Body of pancreas (tissue), 4 donors: Measurements from ENCODE around the gene SLC9A3. TPM values are rescaled to one million over a fixed set of nuclear protein-coding genes. Genes with fewer than 3 reads are reported as not detected.
"Not testable (repeated sequence)": the region's sequence is repeated elsewhere in the genome, so short reads cannot be mapped to it uniquely, and the experiment has no call there.

Experiments
- ATAC-seq: fragments of 150-250 bp; one replicate; pipeline ENCODE4 v1.9.1; 2016
- DNase-seq, 4 donors: peaks; one replicate each; pipeline ENCODE4 v3.0.0-alpha.2; 2019
- H3K27ac ChIP-seq, 4 donors: fragments of 200-600 bp; sonication (generic); 1 replicate in 3 of 4; 2 replicates in 1 of 4; pipeline versions ENCODE4 v1.5.1 to v1.6.1; 2016 to 2019; ENCODE audit warnings: mild to moderate bottlenecking in 1 of 4, mixed read lengths in 1 of 4, moderate library complexity in 1 of 4
- H3K27me3 ChIP-seq, 2 donors: fragments of 200-600 bp; sonication (generic); one replicate each; pipeline ENCODE4 v1.6.0; 2016; ENCODE audit warnings: mild to moderate bottlenecking in 1 of 2
- H3K36me3 ChIP-seq, 2 donors: fragments of 200-600 bp; sonication (generic); replicated peaks in 1 of 2; 2 replicates each; pipeline ENCODE4 v1.5.1; 2016; ENCODE audit warnings: low read depth in 2 of 2; ENCODE audit not compliant: insufficient read depth in 1 of 2
- H3K4me1 ChIP-seq: fragments of 200-600 bp; sonication (generic); one replicate; pipeline ENCODE4 v1.6.0; 2016
- H3K4me3 ChIP-seq, 2 donors: fragments of 200-600 bp; sonication (generic); 1 replicate in 1 of 2; 2 replicates in 1 of 2; pipeline ENCODE4 v1.5.1; 2016 to 2019
- H3K9me3 ChIP-seq, 3 donors: fragments of 200-600 bp; sonication (generic); 1 replicate in 2 of 3; 2 replicates in 1 of 3; pipeline ENCODE4 v1.5.1; 2016
- CTCF ChIP-seq, 7 experiments: fragments of 450-650 bp in 4 of 7; fragments of 200-600 bp in 3 of 7; sonication (generic) in 3 of 7; IDR thresholded peaks; one replicate each; pipeline ENCODE4 v1.5.1; 2016 to 2019; ENCODE audit warnings: antibody characterized with exemption in 7 of 7
- POLR2A ChIP-seq, 3 donors: fragments of 450-650 bp; IDR thresholded peaks; one replicate each; pipeline ENCODE4 v1.6.1; 2016; ENCODE audit warnings: antibody characterized with exemption in 3 of 3, mild to moderate bottlenecking in 2 of 3
- WGBS, 2 donors: methylation state at CpG; one replicate each; pipeline ENCODE4 v1.1.5; 2017; 5-methylcytosine and 5-hydroxymethylcytosine counted together
- intact Hi-C: fragments of 100-400 bp; cut with DNase I; formaldehyde crosslinking; loops from one replicate; pipeline ENCODE4 v1.15.1; 2023
- total RNA-seq, 2 donors: library from RNA; depleted of rRNA; stranded (reverse); fragments of >200 nt; gene quantifications; one replicate each; pipeline ENCODE4 v1.1.0, GENCODE V29; 2016

The SLC9A3 gene
- total RNA-seq, 2 donors from 2014 or later, result 2.0 to 4.7 TPM

GRCh38 chr5:489689-490080 lies 34.6 kb downstream of the SLC9A3 start:
- H3K4me3 ChIP-seq, result no peak overlapping the region
- intact Hi-C loops, result no loop called here
- H3K36me3 ChIP-seq, result no peaks in the 10 kb centered on the region
- H3K27ac ChIP-seq, result no peak overlapping the region
- ATAC-seq, result no peak
- H3K9me3 ChIP-seq, result no peaks in the 10 kb centered on the region
- H3K27me3 ChIP-seq, result peaks cover 0 to 10% of the 10 kb centered on the region in 2 donors
- DNase-seq, result no peak
- TF ChIP-seq POLR2A (IDR thresholded peaks at IDR 0.05) (no peak), CTCF (IDR thresholded peaks at IDR 0.05) (no peak)
- 54 to 57% methylated on average over 14 to 21 of the region's 21 CpGs for WGBS, 2 donors
- no peaks in the 10 kb centered on the region for H3K4me1 ChIP-seq

GRCh38 chr5:488744-489688 lies 35.2 kb downstream of the SLC9A3 start:
- WGBS, 2 donors, result 63 to 67% methylated on average over 11 to 39 of the region's 40 CpGs
- peaks cover 0 to 10% of the 10 kb centered on the region in 2 donors for H3K27me3 ChIP-seq
- H3K4me1 ChIP-seq, result no peaks in the 10 kb centered on the region
- no peak for TF ChIP-seq CTCF (IDR thresholded peaks at IDR 0.05)
- TF ChIP-seq POLR2A (IDR thresholded peaks at IDR 0.05), result no peak
- no peaks in the 10 kb centered on the region for H3K9me3 ChIP-seq
- no peak overlapping the region for H3K4me3 ChIP-seq
- H3K36me3 ChIP-seq, result no peaks in the 10 kb centered on the region
- ATAC-seq (no peak), DNase-seq (no peak)
- H3K27ac ChIP-seq, result no peak overlapping the region
- intact Hi-C loops, result no loop called here

- no peak overlapping the region for H3K27ac ChIP-seq
- no peaks in the 10 kb centered on the region for H3K36me3 ChIP-seq
- no peaks in the 10 kb centered on the region for H3K4me1 ChIP-seq
- ATAC-seq (no peak), DNase-seq (no peak)
- no peaks in the 10 kb centered on the region for H3K9me3 ChIP-seq
- no peak for TF ChIP-seq POLR2A (IDR thresholded peaks at IDR 0.05)
- TF ChIP-seq CTCF (IDR thresholded peaks at IDR 0.05), result no peak
- H3K4me3 ChIP-seq, result no peak overlapping the region
- intact Hi-C loops, result no loop called here
- WGBS, 2 donors, result 83 to 84% methylated on average over 2 to 29 of the region's 33 CpGs
- H3K27me3 ChIP-seq, result peaks cover 0 to 7% of the 10 kb centered on the region in 2 donors
These were observed 36.0 kb downstream of the SLC9A3 start for GRCh38 chr5:488241-488640.

GRCh38 chr5:486597-486996 lies 37.7 kb downstream of the SLC9A3 start:
- H3K4me3 ChIP-seq, H3K9me3 ChIP-seq, intact Hi-C loops, H3K36me3 ChIP-seq, H3K27me3 ChIP-seq, H3K27ac ChIP-seq, ATAC-seq, H3K4me1 ChIP-seq, DNase-seq: not testable (repeated sequence)
- WGBS, 2 donors, result 82 to 91% methylated on average over 4 to 22 of the region's 22 CpGs

GRCh38 chr5:485946-486491 lies 38.2 kb downstream of the SLC9A3 start:
- H3K27me3 ChIP-seq, result peaks cover 0 to 3% of the 10 kb centered on the region in 2 donors
- H3K4me3 ChIP-seq, result no peak overlapping the region
- 35 to 39% methylated on average over 7 to 23 of the region's 23 CpGs for WGBS, 2 donors
- no peaks in the 10 kb centered on the region for H3K36me3 ChIP-seq
- H3K27ac ChIP-seq, result no peak overlapping the region
- DNase-seq (no peak), ATAC-seq (no peak)
- intact Hi-C loops, result no loop called here
- no peaks in the 10 kb centered on the region for H3K4me1 ChIP-seq
- TF ChIP-seq CTCF (IDR thresholded peaks at IDR 0.05) (no peak), POLR2A (IDR thresholded peaks at IDR 0.05) (no peak)
- H3K9me3 ChIP-seq, result no peaks in the 10 kb centered on the region
